Right lung (tissue), 10 donors: ENCODE data around the gene FAT1. TPM values are rescaled to one million over a fixed set of nuclear protein-coding genes. Genes with fewer than 3 reads are reported as not detected.
"Not testable (repeated sequence)": the region's sequence is repeated elsewhere in the genome, so short reads cannot be mapped to it uniquely, and the experiment has no call there.

Experiments used
- DNase-seq, 2 donors: peaks; one replicate each; pipeline ENCODE4 v3.0.0-alpha.2; 2013
- long read RNA-seq, 8 donors: transcript quantifications; one replicate each; lab custom pipeline, GENCODE V29; 2026
- polyA plus RNA-seq, 5 donors: library from polyadenylated mRNA; unstranded; fragments of 120-200 nt; gene quantifications; one replicate each; pipeline versions ENCODE4 v1.2.1 to v1.2.3, GENCODE V29; 2013; ENCODE audit warnings: inconsistent platforms in 1 of 5, low replicate concordance in 1 of 5; ENCODE audit not compliant: insufficient read length in 5 of 5, insufficient read depth in 1 of 5

FAT1 gene, protein sequence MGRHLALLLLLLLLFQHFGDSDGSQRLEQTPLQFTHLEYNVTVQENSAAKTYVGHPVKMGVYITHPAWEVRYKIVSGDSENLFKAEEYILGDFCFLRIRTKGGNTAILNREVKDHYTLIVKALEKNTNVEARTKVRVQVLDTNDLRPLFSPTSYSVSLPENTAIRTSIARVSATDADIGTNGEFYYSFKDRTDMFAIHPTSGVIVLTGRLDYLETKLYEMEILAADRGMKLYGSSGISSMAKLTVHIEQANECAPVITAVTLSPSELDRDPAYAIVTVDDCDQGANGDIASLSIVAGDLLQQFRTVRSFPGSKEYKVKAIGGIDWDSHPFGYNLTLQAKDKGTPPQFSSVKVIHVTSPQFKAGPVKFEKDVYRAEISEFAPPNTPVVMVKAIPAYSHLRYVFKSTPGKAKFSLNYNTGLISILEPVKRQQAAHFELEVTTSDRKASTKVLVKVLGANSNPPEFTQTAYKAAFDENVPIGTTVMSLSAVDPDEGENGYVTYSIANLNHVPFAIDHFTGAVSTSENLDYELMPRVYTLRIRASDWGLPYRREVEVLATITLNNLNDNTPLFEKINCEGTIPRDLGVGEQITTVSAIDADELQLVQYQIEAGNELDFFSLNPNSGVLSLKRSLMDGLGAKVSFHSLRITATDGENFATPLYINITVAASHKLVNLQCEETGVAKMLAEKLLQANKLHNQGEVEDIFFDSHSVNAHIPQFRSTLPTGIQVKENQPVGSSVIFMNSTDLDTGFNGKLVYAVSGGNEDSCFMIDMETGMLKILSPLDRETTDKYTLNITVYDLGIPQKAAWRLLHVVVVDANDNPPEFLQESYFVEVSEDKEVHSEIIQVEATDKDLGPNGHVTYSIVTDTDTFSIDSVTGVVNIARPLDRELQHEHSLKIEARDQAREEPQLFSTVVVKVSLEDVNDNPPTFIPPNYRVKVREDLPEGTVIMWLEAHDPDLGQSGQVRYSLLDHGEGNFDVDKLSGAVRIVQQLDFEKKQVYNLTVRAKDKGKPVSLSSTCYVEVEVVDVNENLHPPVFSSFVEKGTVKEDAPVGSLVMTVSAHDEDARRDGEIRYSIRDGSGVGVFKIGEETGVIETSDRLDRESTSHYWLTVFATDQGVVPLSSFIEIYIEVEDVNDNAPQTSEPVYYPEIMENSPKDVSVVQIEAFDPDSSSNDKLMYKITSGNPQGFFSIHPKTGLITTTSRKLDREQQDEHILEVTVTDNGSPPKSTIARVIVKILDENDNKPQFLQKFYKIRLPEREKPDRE (N-terminal part only)
- polyA plus RNA-seq = 100 to 1,000 TPM; 185 to 273 (median 227) TPM
- long read RNA-seq, donor 1, transcript FAT1-208 (2 exons, 1,852 nt) = minor isoform, 10 of 63 reads
- long read RNA-seq, donor 1, transcript FAT1-211 (4 exons, 1,305 nt) = minor isoform, 5 of 63 reads
- long read RNA-seq, donor 1, transcript FAT1-202 (3 exons, 2,224 nt) = major isoform, 11 of 63 reads
- long read RNA-seq, donor 1, partial matches to known transcripts = 37 of 63 reads
- long read RNA-seq, donor 1, other reads (novel, unspliced or antisense) = 0 of 63 reads
- long read RNA-seq, donor 2, transcript FAT1-208 (2 exons, 1,852 nt) = major isoform, 7 of 11 reads
- long read RNA-seq, donor 2, partial matches to known transcripts = 0 of 11 reads
- long read RNA-seq, donor 2, other reads (novel, unspliced or antisense) = 0 of 11 reads
- long read RNA-seq, donor 3, transcript FAT1-211 (4 exons, 1,305 nt) = minor isoform, 5 of 50 reads
- long read RNA-seq, donor 3, transcript FAT1-202 (3 exons, 2,224 nt) = major isoform, 17 of 50 reads
- long read RNA-seq, donor 3, partial matches to known transcripts = 25 of 50 reads
- long read RNA-seq, donor 3, other reads (novel, unspliced or antisense) = 0 of 50 reads
- long read RNA-seq, donor 4, transcript FAT1-202 (3 exons, 2,224 nt) = major isoform, 16 of 63 reads
- long read RNA-seq, donor 4, transcript FAT1-208 (2 exons, 1,852 nt) = minor isoform, 15 of 63 reads
- long read RNA-seq, donor 4, partial matches to known transcripts = 30 of 63 reads
- long read RNA-seq, donor 4, other reads (novel, unspliced or antisense) = 0 of 63 reads
- long read RNA-seq, donor 5, transcript FAT1-202 (3 exons, 2,224 nt) = minor isoform, 10 of 50 reads
- long read RNA-seq, donor 5, transcript FAT1-208 (2 exons, 1,852 nt) = major isoform, 18 of 50 reads
- long read RNA-seq, donor 5, partial matches to known transcripts = 18 of 50 reads
- long read RNA-seq, donor 5, other reads (novel, unspliced or antisense) = 0 of 50 reads
- long read RNA-seq, donor 6, transcript FAT1-208 (2 exons, 1,852 nt) = major isoform, 17 of 53 reads
- long read RNA-seq, donor 6, transcript FAT1-202 (3 exons, 2,224 nt) = minor isoform, 14 of 53 reads
- long read RNA-seq, donor 6, partial matches to known transcripts = 18 of 53 reads
- long read RNA-seq, donor 6, other reads (novel, unspliced or antisense) = 0 of 53 reads
- long read RNA-seq, donor 7, transcript FAT1-208 (2 exons, 1,852 nt) = major isoform, 9 of 26 reads
- long read RNA-seq, donor 7, partial matches to known transcripts = 13 of 26 reads
- long read RNA-seq, donor 7, other reads (novel, unspliced or antisense) = 0 of 26 reads
- long read RNA-seq, donor 8, partial matches to known transcripts = 0 of 7 reads
- long read RNA-seq, donor 8, other reads (novel, unspliced or antisense) = 0 of 7 reads

DNA sequence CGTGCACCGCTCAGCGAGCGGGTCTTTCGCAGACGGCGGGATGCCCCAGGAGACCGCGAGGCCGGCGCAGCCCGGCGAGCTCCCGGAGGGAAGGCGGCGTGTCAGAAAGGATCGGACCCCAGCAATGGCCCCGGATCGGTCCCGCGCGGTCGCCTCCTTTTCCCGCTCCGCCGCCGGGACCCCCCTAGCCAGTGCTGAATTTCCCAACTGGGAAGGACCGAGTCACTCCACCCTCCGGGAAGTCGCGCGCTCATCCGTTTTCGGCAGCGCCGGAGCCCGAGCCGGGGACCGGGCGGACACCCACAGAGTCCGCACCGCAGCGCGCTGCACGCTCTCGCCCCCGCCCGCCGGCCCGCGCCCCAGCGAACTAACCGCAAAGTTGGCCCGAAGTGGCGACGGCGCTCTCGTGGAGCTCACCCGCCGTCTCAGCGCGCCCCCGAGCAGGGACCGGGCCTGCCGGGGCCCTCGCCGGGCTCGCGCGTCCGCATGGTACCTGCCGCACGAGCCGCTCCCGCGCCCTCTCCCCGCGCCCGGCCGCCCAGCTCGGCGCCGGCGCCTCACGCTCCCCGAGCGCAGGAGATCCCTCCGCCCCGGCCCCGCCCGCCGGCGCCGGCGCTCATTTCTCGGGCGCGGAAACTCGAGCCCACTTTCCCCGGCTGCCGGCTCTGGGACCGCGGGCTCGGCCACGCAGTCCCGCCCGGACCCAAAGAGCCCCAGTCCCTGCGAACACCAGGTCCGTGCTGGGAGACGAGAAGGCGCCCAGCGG is at the start of gene FAT1:
Gene FAT1, minus strand, starts transcription at position 565 of the 766 bp plus-strand sequence. CDS start 14,029 bp downstream, outside the sequence.
- peak; percentile 80 to 88 for DNase-seq

DNA sequence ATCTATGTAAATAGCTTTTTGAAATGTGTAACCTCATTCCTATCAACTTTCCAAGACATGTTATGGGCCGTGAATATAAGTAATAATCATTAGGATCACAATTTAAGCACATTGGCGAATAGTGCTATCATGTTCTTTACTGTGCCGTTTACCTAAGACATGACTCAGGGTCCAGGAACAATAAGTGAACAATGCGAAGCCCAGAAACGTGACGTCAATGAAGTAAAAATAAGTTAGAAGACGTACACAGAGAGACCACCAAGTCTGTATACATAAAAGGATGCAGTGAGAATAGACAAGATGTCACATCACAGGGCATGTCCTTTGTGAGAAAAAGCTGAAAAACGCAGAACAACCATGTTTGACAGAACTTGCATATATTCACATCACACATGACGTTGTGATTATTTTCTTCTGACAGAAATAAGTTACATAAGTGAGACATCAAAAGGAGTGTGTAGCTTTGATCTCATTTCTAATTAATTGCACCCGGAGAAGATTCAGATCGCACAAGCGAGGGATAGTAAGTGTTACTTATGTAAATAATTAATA is 49.4 kb upstream of the FAT1 start:
- DNase-seq = no peak

DNA sequence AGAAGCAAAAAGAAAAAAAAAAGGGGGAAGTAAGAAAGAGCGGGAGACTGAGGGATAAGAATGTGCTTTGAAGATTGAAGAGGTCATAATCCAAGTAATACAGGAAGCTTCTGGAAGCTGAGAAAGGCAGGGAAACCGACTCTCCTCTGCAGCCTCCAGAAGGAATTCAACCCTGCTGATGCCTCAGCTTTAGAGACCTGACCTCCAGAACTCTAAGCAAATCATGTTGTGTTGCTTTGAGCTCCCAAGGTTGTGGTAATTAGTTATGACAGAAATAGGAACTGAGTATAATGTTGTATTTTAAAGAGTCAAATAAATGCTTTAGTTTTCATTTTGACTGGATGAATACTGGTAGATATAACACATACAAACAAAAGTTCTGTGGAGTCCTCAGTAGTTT is 48.0 kb upstream of the FAT1 start:
- no peak for DNase-seq

DNA sequence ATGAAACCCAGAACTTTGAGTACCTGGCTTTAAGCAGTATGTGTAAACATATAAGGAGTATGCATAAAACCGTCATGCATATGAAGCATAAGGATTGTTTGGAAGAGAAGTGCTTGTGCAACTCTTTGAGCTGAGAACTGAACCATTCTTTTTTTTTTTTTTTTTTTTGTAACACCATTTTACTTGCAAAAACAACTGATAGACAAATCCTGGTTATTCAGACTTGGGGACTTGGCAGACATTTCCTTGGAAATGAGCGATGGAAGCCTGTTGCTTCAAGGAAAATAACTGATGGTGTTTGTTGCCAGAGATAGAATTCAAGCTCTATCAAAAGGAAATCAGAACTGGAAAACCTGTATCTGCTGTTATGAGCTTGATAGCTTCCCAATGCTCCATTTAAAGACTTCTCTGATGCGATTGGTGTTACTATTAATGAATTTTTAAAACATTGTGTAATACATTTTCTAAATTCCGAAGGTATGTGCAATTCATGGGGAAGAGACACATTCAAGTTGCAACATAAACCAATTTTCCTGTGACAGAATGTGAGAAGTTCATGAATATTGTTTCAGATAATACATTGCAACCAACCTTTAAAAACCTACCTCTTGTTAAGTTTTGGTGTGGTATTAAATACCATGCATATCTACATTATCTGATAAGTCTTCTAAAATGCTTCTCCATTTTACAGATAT is 47.0 kb upstream of the FAT1 start:
- no peak for DNase-seq

DNA sequence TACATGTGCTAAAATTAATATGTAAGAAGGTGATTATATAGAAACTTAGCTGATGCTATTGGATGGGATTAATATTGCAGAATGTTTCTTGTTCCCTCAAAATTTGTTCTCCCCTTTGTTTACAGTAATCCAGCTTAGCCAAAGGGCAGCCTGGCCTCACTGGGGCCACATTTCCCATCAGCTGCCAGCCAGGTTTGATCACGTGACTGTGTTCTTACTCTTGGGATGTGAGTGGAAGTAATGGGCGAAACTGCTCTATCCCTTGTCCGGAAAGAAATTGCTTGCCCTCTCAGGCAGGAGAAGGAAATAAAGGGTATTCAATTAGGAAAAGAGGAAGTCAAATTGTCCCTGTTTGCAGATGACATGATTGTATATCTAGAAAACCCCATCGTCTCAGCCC is 44.1 kb upstream of the FAT1 start:
- DNase-seq = no peak

DNA sequence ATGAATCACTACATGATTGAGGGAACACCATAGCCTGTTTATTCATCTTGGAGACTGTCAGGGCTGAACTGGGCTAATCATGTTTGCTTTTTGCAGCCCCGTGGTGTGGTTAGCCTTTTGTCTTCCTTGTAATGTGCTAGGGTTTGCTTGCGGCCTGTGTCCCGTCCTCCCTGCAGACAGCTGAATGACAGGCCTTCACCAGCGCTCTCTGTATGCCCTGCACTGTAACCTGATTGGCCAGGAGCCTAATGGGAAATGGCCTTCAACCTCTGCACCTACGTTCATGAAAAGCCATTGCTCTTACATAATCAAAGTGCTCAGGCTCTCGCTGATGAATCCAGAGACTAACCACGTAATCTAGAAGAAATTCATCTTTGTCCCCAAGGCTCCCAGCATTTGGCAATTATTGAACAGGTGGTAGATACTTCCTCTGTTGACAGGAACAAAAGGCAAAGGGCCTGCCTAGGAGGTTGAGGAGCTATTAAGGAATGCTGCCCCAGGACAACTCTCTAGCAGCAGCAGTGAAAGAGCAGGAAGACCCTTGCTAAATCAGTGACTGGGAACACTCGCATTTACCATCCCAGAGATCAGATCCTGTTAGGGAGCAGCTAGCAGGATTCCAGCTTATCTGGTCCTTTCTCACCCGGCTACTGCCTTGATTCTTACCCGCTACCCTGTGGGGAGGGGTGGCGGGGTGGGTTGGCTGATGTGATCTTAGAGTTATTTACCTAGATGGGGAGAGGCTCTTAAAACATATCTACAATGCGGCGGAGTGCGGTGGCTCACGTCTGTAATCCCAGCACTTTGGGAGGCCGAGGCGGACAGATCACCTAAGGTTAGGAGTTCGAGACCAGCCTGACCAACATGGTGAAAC is 42.3 kb upstream of the FAT1 start:
- DNase-seq = no peak

DNA sequence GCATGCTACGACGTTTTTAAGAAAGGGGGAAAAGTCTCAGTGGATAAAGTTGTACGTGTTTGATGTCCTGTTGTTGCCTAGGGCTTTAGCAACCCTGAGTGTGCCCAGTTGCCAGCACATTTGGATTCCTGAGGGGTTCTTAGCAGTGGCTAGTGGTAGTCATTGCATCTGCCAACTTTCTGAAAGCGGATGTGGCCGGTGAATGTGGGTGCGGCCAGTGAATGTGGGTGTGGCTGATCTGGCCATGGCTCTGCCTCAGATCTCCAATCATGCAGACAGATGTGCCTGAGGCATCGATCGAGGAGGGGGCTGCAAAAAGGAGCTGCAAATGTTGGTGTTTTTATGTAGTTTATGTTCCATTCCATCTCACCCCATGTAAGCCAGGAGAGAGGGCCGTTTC is 41.5 kb upstream of the FAT1 start:
- no peak for DNase-seq

DNA sequence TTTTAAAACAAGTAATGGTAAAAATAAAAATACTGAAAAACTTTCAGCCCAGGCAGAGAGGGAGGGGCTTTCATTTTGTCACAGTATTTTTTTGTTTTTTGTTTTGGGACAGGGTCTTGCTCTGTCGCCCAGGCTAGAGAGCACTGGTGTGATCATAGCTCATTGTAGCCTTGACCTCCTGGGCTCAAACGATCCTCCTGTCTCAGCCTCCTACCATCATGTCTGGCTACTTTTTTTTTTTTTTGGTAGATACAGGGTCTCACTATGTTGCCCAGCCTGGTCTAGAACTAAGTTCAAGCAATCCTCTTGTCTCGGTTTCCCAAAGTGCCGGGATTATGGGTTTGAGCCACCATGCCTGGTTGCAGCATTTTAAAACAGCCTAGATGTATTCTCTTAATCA is 40.8 kb upstream of the FAT1 start:
- no peak for DNase-seq

DNA sequence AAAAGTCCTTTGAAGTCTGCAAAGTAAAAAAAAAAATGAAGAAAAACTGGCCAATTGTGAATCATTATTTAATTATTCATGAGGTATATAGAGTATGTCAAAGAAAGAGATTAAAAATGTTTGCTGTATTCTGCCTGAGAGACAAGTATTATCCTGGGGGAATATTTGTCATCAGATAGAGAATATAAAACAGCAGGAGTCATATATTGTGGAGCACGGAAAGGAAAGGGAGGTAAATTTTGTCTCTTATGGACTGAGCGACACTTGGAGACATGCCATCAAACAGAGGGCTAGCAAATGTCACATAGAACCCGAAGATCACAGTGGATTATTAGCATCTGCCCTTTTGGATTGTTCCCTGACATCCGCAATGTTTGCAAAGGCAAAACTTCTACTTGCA is 39.2 kb upstream of the FAT1 start:
- no peak for DNase-seq

DNA sequence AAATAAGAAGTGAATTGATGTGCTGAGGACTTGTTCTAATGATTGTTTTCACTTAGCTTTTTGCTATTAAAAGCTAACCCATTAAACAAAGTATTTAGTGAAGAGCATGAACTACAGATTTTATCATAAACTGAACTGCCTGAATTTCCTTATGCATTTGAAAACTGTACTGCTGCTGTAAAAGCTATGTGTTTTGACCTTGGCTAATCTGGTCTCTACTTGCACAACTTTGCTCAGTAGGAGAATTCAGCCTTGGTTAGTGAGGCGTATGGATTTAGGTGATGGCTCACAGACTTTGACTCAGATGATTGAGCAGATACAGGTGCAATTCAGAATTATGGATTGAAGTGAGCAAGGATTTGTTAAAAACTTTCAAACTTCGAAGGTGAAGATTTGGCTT is 38.7 kb upstream of the FAT1 start:
- no peak for DNase-seq

DNA sequence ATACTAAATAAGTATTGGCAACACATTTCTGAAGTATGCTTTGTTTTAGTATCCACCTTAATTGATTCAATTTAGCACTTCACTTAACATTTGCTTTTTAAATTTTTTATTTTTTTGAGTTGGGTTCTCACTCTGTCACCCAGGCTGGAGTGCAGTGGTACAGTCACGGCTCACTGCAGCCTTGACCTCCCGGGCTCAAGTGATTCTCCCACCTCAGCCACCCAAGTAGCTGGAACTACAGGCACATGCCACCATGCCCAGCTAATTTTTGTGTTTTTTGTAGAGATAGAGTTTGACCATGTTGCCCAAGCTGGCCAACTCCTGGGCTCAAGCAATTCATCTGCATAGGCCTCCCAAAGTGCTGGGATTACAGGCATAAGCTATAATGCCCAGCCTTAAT is 38.3 kb upstream of the FAT1 start:
- not testable (repeated sequence) for DNase-seq

DNA sequence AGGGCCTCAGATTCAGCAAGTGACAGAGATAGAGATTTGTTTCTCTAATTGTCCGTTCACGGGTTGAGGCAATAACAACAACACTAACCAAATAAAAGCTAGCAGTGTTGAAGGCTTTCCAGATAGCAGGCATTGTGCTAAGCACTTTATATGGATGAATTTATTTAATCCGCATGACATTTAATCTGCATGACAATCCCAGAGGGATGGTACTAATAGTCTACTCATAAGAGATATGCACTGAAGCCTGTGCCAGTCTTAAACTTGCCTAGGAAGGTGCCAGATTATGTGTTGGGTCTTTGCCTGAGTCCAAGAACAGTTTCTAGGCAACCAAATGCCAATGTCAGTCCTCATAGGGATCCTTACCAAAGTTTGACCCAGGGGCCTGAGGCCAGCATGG is 37.7 kb upstream of the FAT1 start:
- DNase-seq = no peak

DNA sequence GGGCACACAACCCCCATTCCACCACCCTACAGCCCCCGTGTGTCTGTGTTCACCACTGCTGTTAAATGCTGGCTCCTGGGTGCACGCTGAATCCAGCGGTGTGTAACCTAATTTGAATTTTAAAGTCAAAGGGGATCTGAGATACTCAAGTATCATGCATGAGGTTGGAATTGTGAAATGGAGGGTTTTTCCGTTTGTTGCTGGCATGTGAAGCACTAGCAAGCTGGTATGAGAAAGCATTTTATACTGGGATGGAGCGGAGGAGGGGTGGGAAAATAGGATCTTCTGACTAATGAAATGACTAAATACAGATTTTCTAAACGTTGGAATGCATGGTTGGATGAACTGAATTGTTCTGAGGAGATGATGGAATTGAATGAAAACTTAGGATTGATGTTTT is 36.9 kb upstream of the FAT1 start:
- DNase-seq = no peak

DNA sequence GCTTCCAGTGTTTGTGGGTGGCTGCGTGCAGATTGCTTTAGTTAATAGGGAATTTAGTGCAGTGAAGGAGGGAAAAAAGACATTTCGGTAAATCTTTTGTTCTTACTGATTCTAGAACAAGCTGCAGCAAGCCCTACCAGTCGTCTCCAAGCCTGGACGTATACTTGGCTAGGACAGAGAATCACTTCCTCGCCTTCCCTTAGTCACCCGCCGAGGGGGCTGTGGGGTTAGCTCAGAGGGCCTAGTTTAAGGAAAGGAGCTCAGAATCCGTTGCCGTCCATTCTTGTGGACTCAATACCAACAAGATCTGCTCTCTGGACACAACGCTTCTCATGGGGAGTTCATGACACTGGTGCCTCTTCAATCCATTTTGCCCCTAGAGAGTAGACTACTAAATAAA is 36.3 kb upstream of the FAT1 start:
- DNase-seq = no peak

DNA sequence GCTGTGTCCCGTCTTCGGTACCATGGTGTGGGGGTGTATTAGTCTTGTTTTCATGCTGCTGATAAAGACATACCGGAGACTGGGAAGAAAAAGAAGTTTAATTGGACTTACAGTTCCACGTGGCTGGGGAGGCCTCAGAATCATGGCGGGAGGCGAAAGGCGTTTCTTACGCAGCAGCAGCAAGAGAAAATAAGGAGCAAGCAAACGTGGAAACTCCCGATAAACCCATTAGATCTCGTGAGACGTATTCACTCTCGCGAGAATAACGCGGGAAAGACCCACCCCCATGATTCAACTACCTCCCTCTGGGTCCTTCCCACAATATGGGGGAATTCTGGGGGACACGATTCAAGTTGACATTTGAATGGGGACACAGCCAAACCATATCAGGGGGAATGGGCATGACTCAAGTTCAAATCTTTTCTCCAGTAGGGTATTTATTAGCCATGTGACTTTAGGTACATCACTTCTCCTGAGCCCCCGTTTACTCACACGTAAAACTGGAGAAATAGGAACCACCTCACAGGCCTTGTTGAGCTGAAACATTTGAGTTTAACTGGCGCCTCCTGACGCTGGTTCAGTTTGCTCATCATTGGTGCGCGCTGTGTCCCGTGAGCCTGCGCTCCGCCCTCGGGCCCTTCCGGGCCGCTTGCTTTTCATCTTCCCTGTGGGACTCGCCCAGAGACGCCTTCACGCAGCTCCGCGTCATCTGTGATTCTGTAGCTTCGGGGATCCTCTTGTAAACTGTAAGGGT is 35.5 kb upstream of the FAT1 start:
- no peak for DNase-seq
